Fibroblast of pulmonary artery (primary cell): ENCODE results near the gene AP1AR.

Experiments used
- DNase-seq: peaks from one replicate; pipeline ENCODE4 v3.0.0-alpha.2; 2010; ENCODE audit warnings: low read depth
- H3K4me3 ChIP-seq: replicated peaks from 2 replicates; pipeline ENCODE4 v1.5.1; 2011; ENCODE audit warnings: low read depth, mild to moderate bottlenecking, control low read depth, low read length, moderate library complexity
- TF ChIP-seq, protein P1 (sequence below): IDR thresholded peaks from 2 replicates; pipeline ENCODE4 v1.5.1; 2011; ENCODE audit warnings: mild to moderate bottlenecking, control low read depth, low read length, inconsistent platforms; ENCODE audit errors: missing control alignments

Gene AP1AR

GRCh38 chr4:112231779-112232713 is at the start of gene AP1AR:
AP1AR (plus strand) TSS chr4:112231787; CDS start chr4:112232092, 305 bp downstream.
- peak; percentile 74 for DNase-seq
- H3K4me3 ChIP-seq, result peak within 1 kb of the TSS; percentile 93
- TF ChIP-seq, protein P1, sequence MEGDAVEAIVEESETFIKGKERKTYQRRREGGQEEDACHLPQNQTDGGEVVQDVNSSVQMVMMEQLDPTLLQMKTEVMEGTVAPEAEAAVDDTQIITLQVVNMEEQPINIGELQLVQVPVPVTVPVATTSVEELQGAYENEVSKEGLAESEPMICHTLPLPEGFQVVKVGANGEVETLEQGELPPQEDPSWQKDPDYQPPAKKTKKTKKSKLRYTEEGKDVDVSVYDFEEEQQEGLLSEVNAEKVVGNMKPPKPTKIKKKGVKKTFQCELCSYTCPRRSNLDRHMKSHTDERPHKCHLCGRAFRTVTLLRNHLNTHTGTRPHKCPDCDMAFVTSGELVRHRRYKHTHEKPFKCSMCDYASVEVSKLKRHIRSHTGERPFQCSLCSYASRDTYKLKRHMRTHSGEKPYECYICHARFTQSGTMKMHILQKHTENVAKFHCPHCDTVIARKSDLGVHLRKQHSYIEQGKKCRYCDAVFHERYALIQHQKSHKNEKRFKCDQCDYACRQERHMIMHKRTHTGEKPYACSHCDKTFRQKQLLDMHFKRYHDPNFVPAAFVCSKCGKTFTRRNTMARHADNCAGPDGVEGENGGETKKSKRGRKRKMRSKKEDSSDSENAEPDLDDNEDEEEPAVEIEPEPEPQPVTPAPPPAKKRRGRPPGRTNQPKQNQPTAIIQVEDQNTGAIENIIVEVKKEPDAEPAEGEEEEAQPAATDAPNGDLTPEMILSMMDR, result peak; percentile 35

- DNase-seq, result no peak
- H3K4me3 ChIP-seq, result no peak overlapping the region
- TF ChIP-seq, protein P1, result no peak
Observed at GRCh38 chr4:112182604-112183003, 49.0 kb upstream of the AP1AR start.

GRCh38 chr4:112183252-112183651 is 48.3 kb upstream of the AP1AR start:
- no peak overlapping the region for H3K4me3 ChIP-seq
- TF ChIP-seq, protein P1, result no peak
- DNase-seq, result peak; percentile 53

- H3K4me3 ChIP-seq, result no peak overlapping the region
- TF ChIP-seq, protein P1, result no peak
- no peak for DNase-seq
Observed at GRCh38 chr4:112184438-112184837, 47.1 kb upstream of the AP1AR start.

- H3K4me3 ChIP-seq, result no peak overlapping the region
- TF ChIP-seq, protein P1, result no peak
- DNase-seq, result no peak
Observed at GRCh38 chr4:112185334-112185733, 46.3 kb upstream of the AP1AR start.

- peak; percentile 18 for DNase-seq
- TF ChIP-seq, protein P1, result no peak
- no peak overlapping the region for H3K4me3 ChIP-seq
Observed at GRCh38 chr4:112185740-112186670, 45.6 kb upstream of the AP1AR start.
